Measurements from ENCODE around the gene RPA4. TPM values are rescaled to one million over a fixed set of nuclear protein-coding genes. Genes with fewer than 3 reads are reported as not detected.

The RPA4 gene
- total and polyA plus RNA-seq, 9 of the 15 experiments (the other 6 are each of a cell fraction or from before 2014, with no cell fraction given): 0.29 TPM; not detected in 8

GRCh38 chrX:96861218-96861617 lies 22.5 kb upstream of the RPA4 start:
- H3K27ac ChIP-seq (ENCODE audit: extremely low read depth, low read depth, low read length): no peak overlapping the region
- in situ Hi-C loops (cut with MboI): no loop called here
- POLR2A ChIA-PET: no interaction called here
- H3K9me1 ChIP-seq (ENCODE audit: control insufficient read depth, insufficient read depth, low read length): no peaks in the 10 kb centered on the region
- H3K4me3 ChIP-seq: no peak overlapping the region
- TF ChIP-seq GTF2B (IDR thresholded peaks at IDR 0.05; ENCODE audit: extremely low read depth, insufficient read length): no peak
- no peak for TF ChIP-seq XRCC4 (IDR thresholded peaks at IDR 0.05; ENCODE audit: extremely low read depth, insufficient read depth, insufficient read length)
- TF ChIP-seq POLR2B (IDR thresholded peaks at IDR 0.05; ENCODE audit: low read depth, partially characterized antibody): no peak
- TF ChIP-seq KAT2B (IDR thresholded peaks at IDR 0.05; ENCODE audit: low read depth, low read length): no peak
- TF ChIP-seq POLR2G (IDR thresholded peaks at IDR 0.05; ENCODE audit: low read depth, low read length): no peak
- no peak for TF ChIP-seq MCM2 (IDR thresholded peaks at IDR 0.05; ENCODE audit: low read depth)
- no peak for TF ChIP-seq ZFP30 (CRISPR knock-in tag; IDR thresholded peaks at IDR 0.05; ENCODE audit: borderline replicate concordance)
- no peak for TF ChIP-seq HIVEP1 (CRISPR knock-in tag; IDR thresholded peaks at IDR 0.05)
- TF ChIP-seq ZNF24 (IDR thresholded peaks at IDR 0.05): no peak
- no peak for TF ChIP-seq ZSCAN29 (IDR thresholded peaks at IDR 0.05)
- TF ChIP-seq, protein P1, sequence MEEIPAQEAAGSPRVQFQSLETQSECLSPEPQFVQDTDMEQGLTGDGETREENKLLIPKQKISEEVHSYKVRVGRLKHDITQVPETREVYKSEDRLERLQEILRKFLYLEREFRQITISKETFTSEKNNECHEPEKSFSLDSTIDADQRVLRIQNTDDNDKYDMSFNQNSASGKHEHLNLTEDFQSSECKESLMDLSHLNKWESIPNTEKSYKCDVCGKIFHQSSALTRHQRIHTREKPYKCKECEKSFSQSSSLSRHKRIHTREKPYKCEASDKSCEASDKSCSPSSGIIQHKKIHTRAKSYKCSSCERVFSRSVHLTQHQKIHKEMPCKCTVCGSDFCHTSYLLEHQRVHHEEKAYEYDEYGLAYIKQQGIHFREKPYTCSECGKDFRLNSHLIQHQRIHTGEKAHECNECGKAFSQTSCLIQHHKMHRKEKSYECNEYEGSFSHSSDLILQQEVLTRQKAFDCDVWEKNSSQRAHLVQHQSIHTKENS (CRISPR knock-in tag; IDR thresholded peaks at IDR 0.05): no peak
- TF ChIP-seq ZBTB1 (CRISPR knock-in tag; IDR thresholded peaks at IDR 0.05; ENCODE audit: borderline replicate concordance, low read depth): no peak
- TF ChIP-seq SMAD4 (CRISPR knock-in tag; conservative IDR thresholded peaks at IDR 0.05): no peak
- no peak for TF ChIP-seq NCOA6 (IDR thresholded peaks at IDR 0.05)
- no peak for TF ChIP-seq ZBTB33 (CRISPR knock-in tag; IDR thresholded peaks at IDR 0.05)
- WGBS (ENCODE audit: insufficient coverage, low coverage, missing lambda C conversion rate): 0% methylated on average over 3 of the region's 3 CpGs
- H3K4me1 ChIP-seq (replicated peaks in 1 of 2; ENCODE audit: control insufficient read depth in 2 of 2, insufficient read depth in 2 of 2, low read length in 2 of 2): no peaks in the 10 kb centered on the region
- intact Hi-C loops (cut with micrococcal nuclease): no loop called here
- no peak overlapping the region for H3K9ac ChIP-seq (ENCODE audit: insufficient read depth in 1 of 2, low read depth in 2 of 2, low read length in 2 of 2)
- CTCF ChIA-PET (ENCODE audit: low intra/inter-chr PET ratio): no interaction called here
- no TSS peak for BruUV-seq (replicated peaks)
- ATAC-seq: no peak
- no peak overlapping the region for H2AFZ ChIP-seq (ENCODE audit: low read depth, low read length)
- H3K27me3 ChIP-seq (ENCODE audit: control insufficient read depth in 2 of 2, insufficient read depth in 2 of 2, low read length in 2 of 2): no peaks in the 10 kb centered on the region
- H3K36me3 ChIP-seq (ENCODE audit: control insufficient read depth, insufficient read depth, low read length): no peaks in the 10 kb centered on the region
- H3K4me2 ChIP-seq (ENCODE audit: insufficient read depth, low read length): no peak overlapping the region
- FAIRE-seq: no peak
- H4K20me1 ChIP-seq (replicated peaks; ENCODE audit: control insufficient read depth, insufficient read depth, low read length): no peaks in the 10 kb centered on the region
- H3K9me3 ChIP-seq (replicated peaks; ENCODE audit: control insufficient read depth, insufficient read depth, low read depth, low read length): no peaks in the 10 kb centered on the region
- no peaks in the 10 kb centered on the region for H3K79me2 ChIP-seq (ENCODE audit: control insufficient read depth, insufficient read depth, low read length)
- DNase-seq (ENCODE audit: extremely low read depth in 1 of 4, low spot score in 3 of 4): no peak

All from K562 (cell line).